ENCODE data around the gene ACTR5.

The ACTR5 gene

DNA sequence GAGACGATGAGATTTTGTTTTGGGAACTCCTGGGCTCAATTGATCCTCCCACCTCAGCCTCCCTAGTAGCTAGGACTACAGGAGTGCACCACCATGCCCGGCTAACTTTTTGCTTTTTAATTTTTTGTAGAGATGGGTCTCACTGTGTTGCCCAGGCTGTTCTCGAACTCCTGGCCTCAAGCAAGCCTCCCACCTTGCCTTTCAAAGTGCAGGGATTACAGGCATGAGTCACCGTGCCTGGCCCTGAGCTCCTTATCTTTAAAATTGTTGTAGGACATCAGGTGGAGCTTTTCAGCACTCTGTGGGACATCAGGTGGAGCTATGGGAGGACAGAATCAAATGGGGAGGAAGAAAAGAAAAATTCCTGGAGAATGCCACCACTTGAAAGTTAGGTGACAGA, 12.7 kb downstream of the ACTR5 start:
- DNase-seq (ENCODE audit: low read depth): no peak
- in situ Hi-C loops (cut with HindIII; ENCODE audit: low sequenced_read_pairs): no loop called here
- TF ChIP-seq, protein P1, sequence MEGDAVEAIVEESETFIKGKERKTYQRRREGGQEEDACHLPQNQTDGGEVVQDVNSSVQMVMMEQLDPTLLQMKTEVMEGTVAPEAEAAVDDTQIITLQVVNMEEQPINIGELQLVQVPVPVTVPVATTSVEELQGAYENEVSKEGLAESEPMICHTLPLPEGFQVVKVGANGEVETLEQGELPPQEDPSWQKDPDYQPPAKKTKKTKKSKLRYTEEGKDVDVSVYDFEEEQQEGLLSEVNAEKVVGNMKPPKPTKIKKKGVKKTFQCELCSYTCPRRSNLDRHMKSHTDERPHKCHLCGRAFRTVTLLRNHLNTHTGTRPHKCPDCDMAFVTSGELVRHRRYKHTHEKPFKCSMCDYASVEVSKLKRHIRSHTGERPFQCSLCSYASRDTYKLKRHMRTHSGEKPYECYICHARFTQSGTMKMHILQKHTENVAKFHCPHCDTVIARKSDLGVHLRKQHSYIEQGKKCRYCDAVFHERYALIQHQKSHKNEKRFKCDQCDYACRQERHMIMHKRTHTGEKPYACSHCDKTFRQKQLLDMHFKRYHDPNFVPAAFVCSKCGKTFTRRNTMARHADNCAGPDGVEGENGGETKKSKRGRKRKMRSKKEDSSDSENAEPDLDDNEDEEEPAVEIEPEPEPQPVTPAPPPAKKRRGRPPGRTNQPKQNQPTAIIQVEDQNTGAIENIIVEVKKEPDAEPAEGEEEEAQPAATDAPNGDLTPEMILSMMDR (IDR thresholded peaks at IDR 0.05; ENCODE audit: low read depth, low read length, missing control alignments): no peak

DNA sequence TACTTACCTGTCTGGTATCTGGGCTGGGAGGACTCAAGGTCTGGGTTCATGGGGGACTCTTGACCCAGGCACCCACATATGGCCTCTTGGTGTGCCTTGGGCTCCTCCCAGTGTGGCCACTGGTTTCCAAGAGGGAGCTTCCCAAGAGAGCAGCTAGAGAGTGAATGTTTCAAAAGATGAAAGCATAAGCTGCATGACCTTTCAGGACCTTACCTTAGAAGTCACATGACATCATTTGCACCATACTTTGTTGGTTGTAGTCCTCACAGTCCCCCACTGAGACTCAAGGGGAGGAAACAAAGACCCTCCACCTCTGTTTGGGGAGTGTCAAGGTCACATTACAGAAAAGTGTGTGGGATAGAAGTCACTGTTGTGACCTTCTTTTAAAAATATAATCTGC, 13.9 kb downstream of the ACTR5 start:
- in situ Hi-C loops (cut with HindIII; ENCODE audit: low sequenced_read_pairs): no loop called here

More for the DNA sequence above, 12.7 kb downstream of the ACTR5 start:
- H3K4me3 ChIP-seq (ENCODE audit: low read depth, low read length): no peak overlapping the region

DNA sequence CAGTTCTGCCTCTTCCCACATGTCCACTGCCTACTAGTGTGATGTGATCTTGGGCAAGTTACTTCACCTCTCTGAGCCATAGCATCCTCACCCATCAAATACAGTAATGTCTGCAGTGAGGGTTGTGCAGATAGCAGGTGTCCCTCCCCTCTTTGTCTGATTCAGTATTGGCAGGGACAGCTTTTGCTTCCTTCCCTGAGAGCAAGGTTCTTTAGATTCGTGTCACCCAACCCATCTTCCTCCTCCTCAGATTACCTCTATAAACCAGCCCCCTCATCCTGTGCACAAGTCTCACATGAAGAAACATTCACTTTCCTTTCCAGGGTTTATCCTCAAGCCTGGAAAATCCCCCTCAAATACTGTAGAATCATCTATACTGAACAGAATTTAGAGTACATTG, 15.4 kb downstream of the ACTR5 start:
- no peak for DNase-seq (ENCODE audit: low read depth)
- no peak overlapping the region for H3K4me3 ChIP-seq (ENCODE audit: low read depth, low read length)
- TF ChIP-seq, protein P1 (IDR thresholded peaks at IDR 0.05; ENCODE audit: low read depth, low read length, missing control alignments): no peak
- in situ Hi-C loops (cut with HindIII; ENCODE audit: low sequenced_read_pairs): no loop called here

More for the DNA sequence above, 13.9 kb downstream of the ACTR5 start:
- no peak for DNase-seq (ENCODE audit: low read depth)
- TF ChIP-seq, protein P1 (IDR thresholded peaks at IDR 0.05; ENCODE audit: low read depth, low read length, missing control alignments): no peak
- no peak overlapping the region for H3K4me3 ChIP-seq (ENCODE audit: low read depth, low read length)

DNA sequence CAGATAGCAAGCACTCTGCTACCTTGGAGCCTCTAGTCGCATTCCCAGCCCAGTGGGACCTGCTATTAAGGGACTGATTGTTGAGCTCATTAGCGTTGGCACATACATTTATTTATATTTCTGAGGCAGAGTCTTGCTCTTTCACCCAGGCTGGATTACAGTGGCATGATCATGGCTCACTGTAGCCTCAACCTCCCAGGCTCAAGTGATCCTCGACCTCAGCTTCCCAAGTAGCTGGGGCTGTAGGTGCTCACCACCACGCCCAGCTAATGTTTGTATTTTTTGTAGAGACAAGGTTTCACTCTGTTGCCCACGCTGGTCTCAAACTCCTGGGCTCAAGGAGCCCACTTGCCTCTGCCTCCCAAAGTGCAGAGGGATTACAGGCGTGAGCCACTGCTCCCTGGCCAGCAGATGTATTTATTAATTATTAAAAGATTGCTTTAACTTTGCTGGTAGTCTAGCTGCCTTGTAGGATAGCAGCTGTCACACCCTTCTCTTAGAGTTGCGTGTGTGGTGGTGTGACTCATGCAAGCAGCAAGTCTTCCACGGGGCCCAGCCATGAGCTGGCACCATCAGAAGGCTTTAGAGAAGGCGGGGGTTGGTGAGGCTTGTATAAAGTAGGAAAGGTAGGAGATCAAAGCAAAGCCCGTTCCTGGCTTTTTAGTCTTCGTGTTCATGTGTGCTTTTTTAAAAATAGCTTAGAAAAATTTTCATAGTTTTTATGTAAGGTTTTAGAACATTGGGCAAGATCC, 16.5 kb downstream of the ACTR5 start:
- TF ChIP-seq, protein P1 (IDR thresholded peaks at IDR 0.05; ENCODE audit: low read depth, low read length, missing control alignments): no peak
- DNase-seq (ENCODE audit: low read depth): peak; percentile 26
- in situ Hi-C loops (cut with HindIII; ENCODE audit: low sequenced_read_pairs): no loop called here
- no peak overlapping the region for H3K4me3 ChIP-seq (ENCODE audit: low read depth, low read length)

DNA sequence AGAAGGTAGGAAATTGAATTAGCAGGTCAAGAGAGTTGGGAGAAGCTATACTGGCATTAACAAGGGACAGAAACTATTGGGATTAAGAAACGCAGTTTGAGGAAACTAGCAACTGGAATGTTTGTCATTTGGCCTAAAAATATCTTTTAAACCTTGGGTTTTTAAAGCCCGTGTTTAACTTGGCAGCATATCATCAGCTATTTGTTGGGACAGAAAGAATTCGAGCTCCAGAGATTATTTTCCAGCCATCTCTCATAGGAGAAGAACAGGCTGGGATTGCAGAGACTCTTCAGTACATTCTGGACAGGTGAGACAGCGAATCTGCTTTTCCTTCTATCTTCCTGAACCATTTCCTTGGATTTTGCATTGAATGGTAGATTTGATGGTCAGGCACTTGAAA, 17.8 kb downstream of the ACTR5 start:
- in situ Hi-C loops (cut with HindIII; ENCODE audit: low sequenced_read_pairs): no loop called here
- DNase-seq (ENCODE audit: low read depth): no peak
- TF ChIP-seq, protein P1 (IDR thresholded peaks at IDR 0.05; ENCODE audit: low read depth, low read length, missing control alignments): no peak
- H3K4me3 ChIP-seq (ENCODE audit: low read depth, low read length): no peak overlapping the region

DNA sequence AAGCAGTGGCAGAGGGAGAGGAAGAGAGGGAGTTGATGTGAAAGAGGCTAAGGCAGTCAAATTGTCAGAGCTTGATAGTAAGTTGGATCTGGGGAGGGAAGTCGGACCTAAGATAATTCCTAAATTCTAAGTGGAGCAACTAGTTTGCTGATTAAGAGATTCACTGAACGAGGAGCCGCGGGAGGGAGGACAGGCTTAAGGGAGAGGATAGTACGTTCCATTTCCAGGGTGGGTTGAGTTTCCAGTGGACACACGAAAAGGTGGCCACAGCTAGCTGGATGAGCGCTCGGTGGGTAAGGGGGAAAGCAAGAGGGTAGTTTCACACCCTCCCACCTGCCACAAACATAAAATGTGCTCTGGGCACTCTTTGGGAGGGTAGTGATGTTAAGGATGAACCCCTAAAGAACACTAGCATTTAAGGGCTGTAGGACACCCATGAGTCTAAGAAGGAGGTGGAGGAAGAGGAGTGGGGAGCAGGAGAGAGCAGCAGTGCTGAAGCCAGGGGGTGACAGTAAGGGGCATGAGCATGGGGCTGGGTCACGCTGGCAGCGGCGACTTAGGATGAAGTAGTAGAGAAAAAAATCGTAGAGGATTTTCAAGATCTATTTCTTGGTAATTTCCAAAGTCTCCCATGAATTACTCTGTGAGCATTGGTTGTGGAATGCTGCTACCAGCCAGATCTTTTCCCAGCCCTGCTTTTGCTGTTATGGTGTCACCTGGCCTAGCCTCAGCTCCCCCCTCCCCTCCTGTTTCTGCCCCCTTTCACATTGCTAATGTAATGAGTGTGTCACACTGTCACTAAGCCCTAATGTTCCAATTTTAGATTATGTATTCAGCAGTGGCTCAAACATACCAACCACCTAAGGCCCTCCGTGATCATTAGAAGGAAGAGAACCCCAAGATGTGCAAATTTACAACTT, 21.4 kb downstream of the ACTR5 start:
- TF ChIP-seq, protein P1 (IDR thresholded peaks at IDR 0.05; ENCODE audit: low read depth, low read length, missing control alignments): no peak
- DNase-seq (ENCODE audit: low read depth): no peak
- in situ Hi-C loops (cut with HindIII; ENCODE audit: low sequenced_read_pairs): no loop called here
- no peak overlapping the region for H3K4me3 ChIP-seq (ENCODE audit: low read depth, low read length)

Measured in astrocyte of the cerebellum (primary cell).